ENCODE results near the gene NT5E. TPM values are rescaled to one million over a fixed set of nuclear protein-coding genes. Genes with fewer than 3 reads are reported as not detected.

NT5E gene
- total and polyA plus RNA-seq, 12 donors: 0.88 to 8.4 (median 4.2) TPM

DNA sequence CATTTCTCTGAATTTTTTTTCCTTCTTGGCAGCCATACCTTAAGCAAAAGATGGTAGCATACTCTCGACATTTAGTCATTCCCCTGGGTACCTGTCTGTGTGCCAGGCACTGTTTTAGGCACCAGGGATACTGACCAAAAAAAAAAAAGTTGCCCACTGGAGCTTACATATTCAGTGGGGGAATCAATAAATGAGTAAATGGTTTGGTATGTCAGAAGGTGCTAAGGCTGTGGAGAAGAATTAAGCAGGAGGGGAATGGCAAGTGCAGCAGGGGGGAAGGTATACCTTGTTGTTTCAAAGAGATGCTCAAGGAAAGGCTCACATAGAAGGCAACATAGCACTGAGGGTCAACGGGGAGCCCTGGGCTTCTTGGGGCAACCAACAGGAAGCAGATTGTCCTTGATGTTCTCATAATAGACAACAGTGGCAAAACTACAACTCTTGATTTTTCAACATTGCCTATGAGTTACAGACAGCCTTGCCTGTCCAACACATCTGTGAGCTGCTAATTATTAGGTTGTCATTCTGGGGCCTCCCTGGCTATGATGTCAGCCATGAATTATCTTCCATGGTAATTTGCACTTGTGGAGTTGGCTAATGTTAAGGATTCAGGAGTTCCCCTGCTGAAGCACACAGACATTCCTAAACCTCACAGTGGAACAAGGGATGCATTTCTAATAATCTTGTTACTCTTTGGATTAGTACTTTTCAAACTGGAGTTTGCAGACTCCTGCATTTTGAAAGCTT, 19.6 kb downstream of the NT5E start:
- TF ChIP-seq, protein P1, sequence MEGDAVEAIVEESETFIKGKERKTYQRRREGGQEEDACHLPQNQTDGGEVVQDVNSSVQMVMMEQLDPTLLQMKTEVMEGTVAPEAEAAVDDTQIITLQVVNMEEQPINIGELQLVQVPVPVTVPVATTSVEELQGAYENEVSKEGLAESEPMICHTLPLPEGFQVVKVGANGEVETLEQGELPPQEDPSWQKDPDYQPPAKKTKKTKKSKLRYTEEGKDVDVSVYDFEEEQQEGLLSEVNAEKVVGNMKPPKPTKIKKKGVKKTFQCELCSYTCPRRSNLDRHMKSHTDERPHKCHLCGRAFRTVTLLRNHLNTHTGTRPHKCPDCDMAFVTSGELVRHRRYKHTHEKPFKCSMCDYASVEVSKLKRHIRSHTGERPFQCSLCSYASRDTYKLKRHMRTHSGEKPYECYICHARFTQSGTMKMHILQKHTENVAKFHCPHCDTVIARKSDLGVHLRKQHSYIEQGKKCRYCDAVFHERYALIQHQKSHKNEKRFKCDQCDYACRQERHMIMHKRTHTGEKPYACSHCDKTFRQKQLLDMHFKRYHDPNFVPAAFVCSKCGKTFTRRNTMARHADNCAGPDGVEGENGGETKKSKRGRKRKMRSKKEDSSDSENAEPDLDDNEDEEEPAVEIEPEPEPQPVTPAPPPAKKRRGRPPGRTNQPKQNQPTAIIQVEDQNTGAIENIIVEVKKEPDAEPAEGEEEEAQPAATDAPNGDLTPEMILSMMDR (IDR thresholded peaks at IDR 0.05): no peak
- Histone ChIP-seq H3K4me3 (no peak overlapping the region), H3K4me1 (peaks cover 0 to 11% (median 0%) of the 10 kb centered on the region in 9 donors), H3K27me3 (no peaks in the 10 kb centered on the region), H3K9me3 (no peaks in the 10 kb centered on the region), H3K36me3 (peaks cover 0 to 7% (median 0%) of the 10 kb centered on the region in 9 donors), H3K27ac (no peak overlapping the region)
- ATAC-seq: no peak
- DNase-seq: no peak
- intact Hi-C loops (cut with DNase I): no loop called here
- 70 to 85% methylated on average over 2 of the region's 2 CpGs for WGBS, 2 donors

DNA sequence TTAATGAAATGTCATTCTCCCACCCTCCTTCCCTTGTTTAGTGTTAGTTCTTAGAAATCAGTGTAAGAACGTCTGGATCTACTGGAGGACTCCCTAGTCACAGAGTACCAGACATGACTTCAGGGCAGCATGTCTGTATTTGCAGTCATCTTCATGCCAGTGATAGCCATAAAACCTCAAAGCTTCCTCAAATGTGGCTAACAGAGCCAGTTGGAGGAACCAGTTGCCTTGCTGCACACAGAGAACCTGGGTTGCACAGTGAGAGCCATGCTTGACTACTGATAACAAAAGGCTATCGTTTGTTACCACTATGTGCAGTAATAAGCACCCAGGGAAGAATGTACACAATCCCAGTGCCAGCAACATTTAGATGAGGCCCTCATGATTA, 20.1 kb downstream of the NT5E start:
- TF ChIP-seq, protein P1 (IDR thresholded peaks at IDR 0.05): no peak
- Histone ChIP-seq H3K4me1 (peaks cover 0 to 9% (median 0%) of the 10 kb centered on the region in 9 donors), H3K36me3 (peaks cover 0 to 7% (median 0%) of the 10 kb centered on the region in 9 donors), H3K9me3 (no peaks in the 10 kb centered on the region), H3K4me3 (no peak overlapping the region), H3K27ac (no peak overlapping the region), H3K27me3 (no peaks in the 10 kb centered on the region)
- WGBS, 2 donors: 55 to 56% methylated on average over 2 of the region's 2 CpGs
- ATAC-seq: no peak
- intact Hi-C loops (cut with DNase I): no loop called here
- DNase-seq: no peak

- no peaks in the 10 kb centered on the region for H3K4me1 ChIP-seq
- no peak overlapping the region for H3K4me3 ChIP-seq
- 67 to 72% methylated on average over 1 of the region's 1 CpG for WGBS, 2 donors
- no peak for ATAC-seq
- no peaks in the 10 kb centered on the region for H3K27me3 ChIP-seq
- H3K27ac ChIP-seq: no peak overlapping the region
- intact Hi-C loops (cut with DNase I): no loop called here
- no peak for DNase-seq
- H3K36me3 ChIP-seq: no peaks in the 10 kb centered on the region
- H3K9me3 ChIP-seq: peaks cover 0 to 16% (median 0%) of the 10 kb centered on the region in 11 donors
- TF ChIP-seq, protein P1 (IDR thresholded peaks at IDR 0.05): no peak
Observed at GRCh38 chr6:85472744-85473143, 22.9 kb downstream of the NT5E start.

DNA sequence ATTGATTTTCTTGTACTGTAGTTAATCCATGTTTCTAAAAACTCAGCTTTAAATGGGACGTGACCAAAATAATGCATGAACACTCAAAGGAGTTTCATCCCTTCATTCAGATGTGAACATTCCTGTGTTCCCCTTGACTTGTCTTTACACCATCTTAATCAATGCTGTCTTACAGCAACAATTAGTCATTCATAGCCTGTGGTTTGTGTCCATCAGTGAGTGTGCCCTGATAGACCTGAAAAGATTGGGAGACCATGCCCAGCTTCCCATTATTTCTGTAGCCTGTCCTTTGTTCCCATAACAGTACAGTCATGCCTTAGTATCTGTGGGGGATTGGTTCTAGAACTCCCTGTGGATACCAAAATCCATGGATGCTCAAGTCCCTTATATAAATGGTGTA, 23.9 kb downstream of the NT5E start:
- H3K27me3 ChIP-seq: no peaks in the 10 kb centered on the region
- no peak overlapping the region for H3K4me3 ChIP-seq
- TF ChIP-seq, protein P1 (IDR thresholded peaks at IDR 0.05): no peak
- DNase-seq (no peak), ATAC-seq (no peak)
- no peaks in the 10 kb centered on the region for H3K4me1 ChIP-seq
- no peak overlapping the region for H3K27ac ChIP-seq
- 92 to 95% methylated on average over 1 of the region's 1 CpG for WGBS, 2 donors
- H3K36me3 ChIP-seq: no peaks in the 10 kb centered on the region
- intact Hi-C loops (cut with DNase I): no loop called here
- peaks cover 0 to 16% (median 0%) of the 10 kb centered on the region in 11 donors for H3K9me3 ChIP-seq
